ENCODE data around the gene KNDC1. TPM values are rescaled to one million over a fixed set of nuclear protein-coding genes. Genes with fewer than 3 reads are reported as not detected.

The KNDC1 gene
- total and polyA plus RNA-seq, 10 of the 15 experiments (the other 5 are each of a cell fraction or from before 2014, with no cell fraction given): 0.03 to 0.11 (median 0.05) TPM; not detected in 7

GRCh38 chr10:133248334-133248715 lies 88.3 kb downstream of the KNDC1 start (continued):
- no peak for TF ChIP-seq CEBPZ (IDR thresholded peaks at IDR 0.05; ENCODE audit: low read depth, low read length)

- H3K4me1 ChIP-seq (ENCODE audit: control insufficient read depth, insufficient read depth, low read length): no peaks in the 10 kb centered on the region
- no peaks in the 10 kb centered on the region for H3K79me2 ChIP-seq (ENCODE audit: control insufficient read depth, insufficient read depth, low read length)
- in situ Hi-C loops (cut with MboI) (no loop called here), intact Hi-C loops (cut with micrococcal nuclease; ENCODE audit: unreplicated experiment) (no loop called here)
- H4K20me1 ChIP-seq (ENCODE audit: control insufficient read depth, insufficient read depth): no peaks in the 10 kb centered on the region; the same call in 1 of the 2 replicates
- H3K9me3 ChIP-seq (replicated peaks; ENCODE audit: control insufficient read depth, insufficient read depth, low read length): no peaks in the 10 kb centered on the region
- TF ChIP-seq PML (IDR thresholded peaks at IDR 0.05; ENCODE audit: low read length) (no peak), ZZZ3 (IDR thresholded peaks at IDR 0.05; ENCODE audit: control insufficient read depth, insufficient read length, low read depth) (no peak), RFX5 (IDR thresholded peaks at IDR 0.05; ENCODE audit: low read depth, low read length) (no peak), SUPT20H (IDR thresholded peaks at IDR 0.05; ENCODE audit: borderline replicate concordance, control insufficient read depth, low read depth, low read length) (no peak), CTCF (IDR thresholded peaks at IDR 0.05 in 2 of 3, conservative IDR thresholded peaks at IDR 0.05 in 1 of 3; ENCODE audit: control insufficient read depth in 2 of 3, extremely low read depth in 1 of 3, insufficient read depth in 1 of 3, low read depth in 3 of 3, low read length in 3 of 3) (0 out of 6 replicates have a peak, but pooled peaks of 1 of the 3 experiments have one; percentile 8), POLR2AphosphoS5 (IDR thresholded peaks at IDR 0.05; ENCODE audit: low read length) (no peak), SIN3A (IDR thresholded peaks at IDR 0.05; ENCODE audit: low read depth, low read length) (no peak)
- WGBS (ENCODE audit: insufficient coverage, insufficient replicate concordance, low lambda C conversion rate, missing lambda C conversion rate): 22% methylated on average over 16 of the region's 21 CpGs
- no peak for FAIRE-seq
- H3K27me3 ChIP-seq (replicated peaks in 1 of 2; ENCODE audit: control insufficient read depth in 2 of 2, insufficient read depth in 2 of 2, low read length in 1 of 2): no peaks in the 10 kb centered on the region
- no TSS peak for BruUV-seq (replicated peaks)
- ChIA-PET POLR2A (no interaction called here), CTCF (no interaction called here), RAD21 (ENCODE audit: unreplicated experiment) (no interaction called here), SMC1A (ENCODE audit: uncharacterized antibody, unreplicated experiment) (no interaction called here)
- ATAC-seq: peak; percentile 42
- H3K36me3 ChIP-seq (ENCODE audit: control insufficient read depth in 2 of 2, insufficient read depth in 2 of 2, low read length in 1 of 2): no peaks in the 10 kb centered on the region
- H3K9ac ChIP-seq (ENCODE audit: control insufficient read depth, insufficient read depth, low read length): no peak overlapping the region
- H3K4me3 ChIP-seq: no peak overlapping the region
- H2AFZ ChIP-seq (ENCODE audit: control insufficient read depth, low read depth, low read length): no peak overlapping the region
- no peak overlapping the region for H3K27ac ChIP-seq (ENCODE audit: control insufficient read depth, insufficient read depth)
- no peak overlapping the region for H3K4me2 ChIP-seq (ENCODE audit: control insufficient read depth, insufficient read depth)
- no peak for DNase-seq (ENCODE audit: low read depth, low spot score)
Observed at GRCh38 chr10:133249094-133249780, 89.2 kb downstream of the KNDC1 start.
